ENCODE results near the gene XXYLT1.

DNA sequence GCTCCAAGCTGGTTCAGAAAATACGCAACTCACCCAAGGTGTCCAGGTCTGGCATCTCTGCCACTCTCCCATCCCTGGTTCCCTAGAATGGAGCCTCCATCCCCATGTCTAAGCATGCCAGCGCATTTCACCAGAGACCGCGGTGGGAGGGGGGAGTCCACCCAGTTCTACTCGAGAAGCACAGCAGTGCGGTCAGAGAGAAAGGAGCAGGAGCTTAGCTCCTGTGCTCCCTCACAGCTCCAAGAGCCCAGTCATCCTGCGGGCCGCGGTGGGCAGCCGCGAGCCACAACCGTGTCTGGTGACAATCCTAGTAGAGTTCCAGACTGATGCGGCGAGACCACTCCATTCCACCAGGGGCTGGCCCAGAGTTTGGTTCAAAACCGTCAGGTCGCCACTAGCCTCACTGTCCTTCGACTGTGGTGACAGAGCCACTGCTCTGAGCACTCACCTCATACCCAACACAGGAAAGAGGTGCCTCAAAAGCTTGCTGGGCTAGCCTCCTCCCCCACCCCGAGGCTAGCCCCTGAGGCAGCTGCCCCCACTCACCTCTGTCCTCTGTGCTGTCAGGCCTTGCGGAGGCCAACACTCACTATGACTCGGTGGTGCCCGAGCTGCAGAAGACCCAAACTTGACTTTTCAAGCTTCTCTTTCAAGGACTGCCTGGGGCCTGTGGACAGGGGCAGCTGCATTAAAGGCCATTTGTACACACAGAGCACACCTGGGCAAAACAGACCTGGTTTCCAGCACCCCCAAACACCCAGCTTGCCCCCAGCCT, 185.4 kb downstream of the XXYLT1 start:
- TF ChIP-seq EZH2 (IDR thresholded peaks at IDR 0.05; ENCODE audit: low read length, unreplicated experiment) (no peak), CTCF (conservative IDR thresholded peaks at IDR 0.05; ENCODE audit: low read depth, low read length) (no peak), EZH2phosphoT487 (IDR thresholded peaks at IDR 0.05; ENCODE audit: borderline replicate concordance, low read length) (no peak)
